Chondrocyte (in vitro differentiated cells): ENCODE data around the gene PTCH1. TPM values are rescaled to one million over a fixed set of nuclear protein-coding genes. Genes with fewer than 3 reads are reported as not detected.

Experiments used
- DNase-seq: peaks from one replicate; pipeline ENCODE4 v3.0.0; 2021; ENCODE audit warnings: mixed read lengths, low spot score
- H3K27ac Mint-ChIP-seq: one replicate; pipeline ENCODE4 v1.8.0; 2021; ENCODE audit warnings: mild to moderate bottlenecking, moderate library complexity, mixed read lengths; ENCODE audit not compliant: unreplicated experiment
- H3K27me3 Mint-ChIP-seq: 2 replicates; pipeline ENCODE4 v1.8.0; 2021; ENCODE audit warnings: low read depth, mixed read lengths
- H3K36me3 Mint-ChIP-seq: 2 replicates; pipeline ENCODE4 v1.8.0; 2021; ENCODE audit warnings: low read depth, mixed read lengths
- H3K4me1 Mint-ChIP-seq: 2 replicates; pipeline ENCODE4 v1.8.0; 2021; ENCODE audit warnings: low read depth, mild to moderate bottlenecking, mixed read lengths
- H3K4me3 Mint-ChIP-seq: one replicate; pipeline ENCODE4 v1.8.0; 2021; ENCODE audit warnings: mild to moderate bottlenecking, moderate library complexity, mixed read lengths; ENCODE audit not compliant: unreplicated experiment
- H3K9me3 Mint-ChIP-seq: 2 replicates; pipeline ENCODE4 v1.8.0; 2021; ENCODE audit warnings: low read depth, mixed read lengths
- total RNA-seq: library from RNA; stranded (reverse); gene quantifications from 3 replicates; pipeline ENCODE4 v1.2.1, GENCODE V29; 2021
- TF ChIP-seq, protein P1 (sequence below): fragments of 200-600 bp; sonication (generic); IDR thresholded peaks from 2 replicates; pipeline ENCODE4 v1.5.0; 2021; ENCODE audit warnings: antibody characterized with exemption, mild to moderate bottlenecking, moderate library complexity

PTCH1 gene
- total RNA-seq, 1 donor from 2014 or later: 10.4 TPM

DNA sequence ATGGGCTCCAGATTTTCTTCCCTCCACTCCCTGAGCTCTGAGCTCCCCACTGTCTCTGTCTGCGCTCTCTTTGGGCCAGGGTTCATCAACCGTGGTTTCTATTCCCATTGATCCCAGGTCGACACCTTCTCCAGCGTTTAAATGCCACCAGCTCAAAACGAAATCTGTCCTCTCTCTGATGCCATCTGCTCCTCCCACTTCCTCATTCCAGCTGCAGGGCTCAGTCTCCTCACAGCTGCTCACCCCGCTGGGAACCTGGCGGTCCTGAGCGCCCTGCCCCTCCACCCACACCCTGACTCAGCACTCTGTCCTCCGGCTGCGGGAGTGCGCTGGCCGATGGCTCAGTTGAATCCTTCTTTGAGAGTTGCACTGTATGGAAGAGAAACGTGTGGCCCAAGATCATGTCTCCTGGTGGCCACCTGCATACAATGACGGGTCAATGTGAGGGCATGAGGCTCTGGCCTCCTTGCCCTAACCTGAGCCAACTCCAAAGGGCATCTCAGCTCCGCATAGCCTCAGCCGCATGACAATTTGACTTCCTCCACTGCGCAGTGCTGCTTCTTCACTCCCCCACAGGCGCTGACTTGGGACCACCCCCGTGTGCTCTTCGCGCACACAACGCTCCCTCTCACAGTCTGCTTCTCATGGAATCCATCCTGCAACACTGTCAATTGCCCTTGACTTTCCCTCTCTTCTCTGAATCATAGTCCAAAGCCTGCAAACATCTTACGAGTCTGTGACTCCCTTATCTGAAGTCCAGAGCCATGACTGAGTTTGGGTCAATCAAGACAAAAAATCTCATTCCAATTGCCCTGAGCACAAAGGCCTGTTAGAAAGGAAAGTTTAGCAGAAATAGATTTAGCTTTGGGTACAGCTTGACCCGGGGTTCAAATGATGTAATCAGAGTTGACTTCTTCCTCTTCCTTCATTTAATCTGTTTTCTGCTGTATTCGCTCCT, 82.4 kb downstream of the PTCH1 start:
- H3K4me3 Mint-ChIP-seq: peak overlapping the region; percentile 4

DNA sequence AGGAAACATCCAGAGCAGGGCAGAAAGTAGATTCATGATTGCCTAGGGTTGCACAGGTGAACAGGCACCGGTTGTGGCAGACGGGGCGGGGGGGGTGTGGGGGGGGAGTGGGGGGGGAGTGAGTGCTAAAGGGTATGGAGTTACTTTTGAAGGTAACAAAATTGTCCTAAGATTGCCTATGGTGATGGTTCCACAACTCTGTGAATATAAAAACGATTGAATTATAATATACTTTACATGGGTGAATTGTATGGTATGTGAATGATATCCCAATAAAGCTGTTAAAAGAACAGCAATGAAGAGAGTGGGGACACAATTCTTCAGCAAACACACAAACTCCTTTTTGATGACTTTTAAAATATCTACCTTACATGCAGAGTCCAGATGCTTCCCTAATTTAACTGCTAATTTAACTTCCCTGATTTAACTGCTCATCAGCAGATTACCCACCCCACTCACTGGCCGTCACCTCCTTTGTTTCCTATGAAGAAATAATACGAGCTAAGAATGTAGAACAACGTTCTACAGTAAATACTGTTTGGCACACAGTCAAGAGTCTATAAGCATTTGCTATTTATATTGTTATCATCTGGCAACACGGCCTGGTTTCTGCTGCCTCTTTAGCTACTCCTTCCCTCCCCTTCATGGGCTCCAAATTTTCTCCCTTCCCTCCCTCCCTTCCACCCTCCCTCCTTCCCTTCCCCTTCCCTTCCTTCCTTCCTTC, 83.5 kb downstream of the PTCH1 start:
- H3K4me1 Mint-ChIP-seq: peaks cover 10% of the 10 kb centered on the region
- peaks cover 15% of the 10 kb centered on the region for H3K9me3 Mint-ChIP-seq
- H3K4me3 Mint-ChIP-seq: no peak overlapping the region
- peaks cover 4% of the 10 kb centered on the region for H3K36me3 Mint-ChIP-seq
- no peak for DNase-seq
- TF ChIP-seq, protein P1, sequence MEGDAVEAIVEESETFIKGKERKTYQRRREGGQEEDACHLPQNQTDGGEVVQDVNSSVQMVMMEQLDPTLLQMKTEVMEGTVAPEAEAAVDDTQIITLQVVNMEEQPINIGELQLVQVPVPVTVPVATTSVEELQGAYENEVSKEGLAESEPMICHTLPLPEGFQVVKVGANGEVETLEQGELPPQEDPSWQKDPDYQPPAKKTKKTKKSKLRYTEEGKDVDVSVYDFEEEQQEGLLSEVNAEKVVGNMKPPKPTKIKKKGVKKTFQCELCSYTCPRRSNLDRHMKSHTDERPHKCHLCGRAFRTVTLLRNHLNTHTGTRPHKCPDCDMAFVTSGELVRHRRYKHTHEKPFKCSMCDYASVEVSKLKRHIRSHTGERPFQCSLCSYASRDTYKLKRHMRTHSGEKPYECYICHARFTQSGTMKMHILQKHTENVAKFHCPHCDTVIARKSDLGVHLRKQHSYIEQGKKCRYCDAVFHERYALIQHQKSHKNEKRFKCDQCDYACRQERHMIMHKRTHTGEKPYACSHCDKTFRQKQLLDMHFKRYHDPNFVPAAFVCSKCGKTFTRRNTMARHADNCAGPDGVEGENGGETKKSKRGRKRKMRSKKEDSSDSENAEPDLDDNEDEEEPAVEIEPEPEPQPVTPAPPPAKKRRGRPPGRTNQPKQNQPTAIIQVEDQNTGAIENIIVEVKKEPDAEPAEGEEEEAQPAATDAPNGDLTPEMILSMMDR: no peak
- H3K27me3 Mint-ChIP-seq: no peaks in the 10 kb centered on the region
- H3K27ac Mint-ChIP-seq: no peak overlapping the region

More for the DNA sequence above, 82.4 kb downstream of the PTCH1 start:
- DNase-seq: no peak
- Mint-ChIP-seq H3K27me3 (no peaks in the 10 kb centered on the region), H3K27ac (peak overlapping the region; percentile 52), H3K4me1 (peaks cover 8% of the 10 kb centered on the region), H3K9me3 (peaks cover 15% of the 10 kb centered on the region), H3K36me3 (peaks cover 4% of the 10 kb centered on the region)
- TF ChIP-seq, protein P1: no peak

DNA sequence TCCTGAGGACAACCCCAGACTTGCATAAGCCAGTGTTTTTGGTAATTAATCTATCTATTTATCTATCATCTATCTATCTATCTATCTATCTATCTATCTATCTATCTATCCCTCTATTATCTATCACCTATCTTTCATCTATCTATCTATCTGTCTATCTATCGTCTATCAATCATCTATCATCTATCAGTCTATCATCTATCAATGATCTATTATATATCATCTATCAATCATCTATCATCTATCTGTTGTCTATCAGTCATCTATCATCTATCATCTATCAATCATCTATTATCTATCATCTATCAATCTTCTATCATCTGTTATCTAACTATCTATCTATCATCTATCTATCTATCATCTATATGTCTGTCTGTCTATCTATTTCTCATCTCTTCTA, 85.5 kb downstream of the PTCH1 start:
- H3K27me3 Mint-ChIP-seq: no peaks in the 10 kb centered on the region
- H3K4me1 Mint-ChIP-seq: peaks cover 12% of the 10 kb centered on the region
- H3K4me3 Mint-ChIP-seq: no peak overlapping the region
- no peak overlapping the region for H3K27ac Mint-ChIP-seq
- H3K36me3 Mint-ChIP-seq: peaks cover 4% of the 10 kb centered on the region
- TF ChIP-seq, protein P1: no peak
- DNase-seq: no peak
- H3K9me3 Mint-ChIP-seq: peaks cover 15% of the 10 kb centered on the region

DNA sequence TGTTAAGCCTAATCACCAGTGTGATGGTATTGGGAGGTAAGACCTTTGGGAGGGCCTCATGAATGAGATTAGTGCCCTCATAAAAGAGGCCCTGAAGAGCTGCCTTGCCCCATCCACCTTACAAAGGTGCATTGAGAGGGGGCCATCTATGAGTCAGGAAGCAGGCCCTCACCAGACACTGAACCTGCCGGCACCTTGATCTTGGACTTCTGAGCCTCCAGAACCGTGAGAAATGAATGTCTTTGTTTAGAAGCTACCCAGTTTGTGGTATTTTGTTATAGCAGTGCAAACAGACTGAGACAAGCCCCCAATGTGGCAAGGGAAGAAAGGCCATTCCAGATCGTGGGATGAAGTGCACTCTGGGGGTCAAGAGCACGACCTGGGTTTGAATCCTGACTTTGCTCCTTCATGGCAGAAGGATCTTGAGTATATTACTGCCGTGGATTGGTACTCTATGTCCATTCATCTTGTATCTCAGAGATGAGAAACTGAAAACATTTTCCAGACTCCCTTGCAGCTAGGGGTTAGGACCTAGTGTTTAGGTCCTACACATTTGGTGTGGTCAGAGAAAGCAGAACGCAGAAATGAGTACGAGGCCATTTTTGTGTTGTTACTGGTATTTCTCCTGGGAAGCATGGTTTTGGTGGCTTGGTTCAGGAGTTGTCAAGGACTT, 86.7 kb downstream of the PTCH1 start:
- peaks cover 4% of the 10 kb centered on the region for H3K36me3 Mint-ChIP-seq
- no peak for DNase-seq
- no peaks in the 10 kb centered on the region for H3K27me3 Mint-ChIP-seq
- peaks cover 15% of the 10 kb centered on the region for H3K9me3 Mint-ChIP-seq
- H3K27ac Mint-ChIP-seq: no peak overlapping the region
- H3K4me1 Mint-ChIP-seq: peaks cover 19% of the 10 kb centered on the region
- TF ChIP-seq, protein P1: no peak
- H3K4me3 Mint-ChIP-seq: no peak overlapping the region

DNA sequence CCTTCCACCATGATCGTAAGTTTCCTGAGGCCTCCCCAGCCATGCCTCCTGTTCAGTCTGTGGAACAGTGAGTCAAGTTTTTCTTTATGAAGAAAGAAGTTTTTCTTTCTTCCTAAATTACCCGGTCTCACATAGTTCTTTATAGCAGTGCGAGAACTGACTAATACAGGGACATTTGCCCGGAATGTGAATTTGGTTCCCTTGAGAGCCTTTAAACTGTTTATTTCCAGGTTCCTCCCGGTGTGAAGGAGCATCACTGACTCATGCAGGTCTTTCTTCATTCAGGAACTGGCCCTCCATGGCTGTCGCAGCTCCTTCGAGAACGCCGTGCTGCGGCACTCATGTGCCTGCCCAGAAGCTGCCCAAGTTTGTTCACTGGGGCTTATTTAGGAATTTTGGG, 87.7 kb downstream of the PTCH1 start:
- peaks cover 4% of the 10 kb centered on the region for H3K36me3 Mint-ChIP-seq
- no peaks in the 10 kb centered on the region for H3K27me3 Mint-ChIP-seq
- peaks cover 20% of the 10 kb centered on the region for H3K9me3 Mint-ChIP-seq
- peaks cover 13% of the 10 kb centered on the region for H3K4me1 Mint-ChIP-seq
- H3K27ac Mint-ChIP-seq: no peak overlapping the region
- DNase-seq: no peak
- no peak overlapping the region for H3K4me3 Mint-ChIP-seq
- TF ChIP-seq, protein P1: no peak
